ENCODE data around the gene ZNHIT6. TPM values are rescaled to one million over a fixed set of nuclear protein-coding genes. Genes with fewer than 3 reads are reported as not detected.
A peak's percentile ranks its signal among the peaks of the same experiment; 100 is the strongest.
"Not testable (repeated sequence)": the region's sequence is repeated elsewhere in the genome, so short reads cannot be mapped to it uniquely, and the experiment has no call there.

Gene ZNHIT6
- total RNA-seq, 1 donor from 2014 or later = 8.2 TPM

DNA sequence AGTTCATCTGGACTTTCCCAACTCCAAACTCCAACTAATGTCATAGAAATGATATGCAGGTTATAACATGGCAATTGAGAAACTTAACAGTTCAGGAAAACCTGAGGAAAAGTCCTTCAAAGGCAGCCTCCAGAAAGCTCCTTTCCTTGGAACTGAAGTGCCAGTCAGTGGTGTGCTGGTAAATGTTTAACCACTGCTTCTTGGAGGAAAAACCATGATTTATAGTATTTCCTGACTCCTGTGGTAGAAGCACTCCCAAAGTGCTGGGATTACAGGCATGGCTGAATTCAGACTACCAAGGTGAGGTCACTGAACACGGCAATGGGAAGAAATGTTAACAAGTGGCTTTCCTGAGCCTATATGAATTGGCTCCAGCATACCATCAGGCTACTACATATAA, 26.7 kb upstream of the ZNHIT6 start:
- no peak overlapping the region for H3K27ac ChIP-seq
- H3K36me3 ChIP-seq = no peaks in the 10 kb centered on the region
- no peak for DNase-seq (ENCODE audit: low spot score in 2 of 2)
- H3K9me3 ChIP-seq = no peaks in the 10 kb centered on the region
- no peaks in the 10 kb centered on the region for H3K4me1 ChIP-seq
- intact Hi-C loops (cut with DNase I) = no loop called here
- TF ChIP-seq, protein P1, sequence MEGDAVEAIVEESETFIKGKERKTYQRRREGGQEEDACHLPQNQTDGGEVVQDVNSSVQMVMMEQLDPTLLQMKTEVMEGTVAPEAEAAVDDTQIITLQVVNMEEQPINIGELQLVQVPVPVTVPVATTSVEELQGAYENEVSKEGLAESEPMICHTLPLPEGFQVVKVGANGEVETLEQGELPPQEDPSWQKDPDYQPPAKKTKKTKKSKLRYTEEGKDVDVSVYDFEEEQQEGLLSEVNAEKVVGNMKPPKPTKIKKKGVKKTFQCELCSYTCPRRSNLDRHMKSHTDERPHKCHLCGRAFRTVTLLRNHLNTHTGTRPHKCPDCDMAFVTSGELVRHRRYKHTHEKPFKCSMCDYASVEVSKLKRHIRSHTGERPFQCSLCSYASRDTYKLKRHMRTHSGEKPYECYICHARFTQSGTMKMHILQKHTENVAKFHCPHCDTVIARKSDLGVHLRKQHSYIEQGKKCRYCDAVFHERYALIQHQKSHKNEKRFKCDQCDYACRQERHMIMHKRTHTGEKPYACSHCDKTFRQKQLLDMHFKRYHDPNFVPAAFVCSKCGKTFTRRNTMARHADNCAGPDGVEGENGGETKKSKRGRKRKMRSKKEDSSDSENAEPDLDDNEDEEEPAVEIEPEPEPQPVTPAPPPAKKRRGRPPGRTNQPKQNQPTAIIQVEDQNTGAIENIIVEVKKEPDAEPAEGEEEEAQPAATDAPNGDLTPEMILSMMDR (IDR thresholded peaks at IDR 0.05) = no peak
- H3K27me3 ChIP-seq = no peaks in the 10 kb centered on the region
- no peak overlapping the region for H3K4me3 ChIP-seq

DNA sequence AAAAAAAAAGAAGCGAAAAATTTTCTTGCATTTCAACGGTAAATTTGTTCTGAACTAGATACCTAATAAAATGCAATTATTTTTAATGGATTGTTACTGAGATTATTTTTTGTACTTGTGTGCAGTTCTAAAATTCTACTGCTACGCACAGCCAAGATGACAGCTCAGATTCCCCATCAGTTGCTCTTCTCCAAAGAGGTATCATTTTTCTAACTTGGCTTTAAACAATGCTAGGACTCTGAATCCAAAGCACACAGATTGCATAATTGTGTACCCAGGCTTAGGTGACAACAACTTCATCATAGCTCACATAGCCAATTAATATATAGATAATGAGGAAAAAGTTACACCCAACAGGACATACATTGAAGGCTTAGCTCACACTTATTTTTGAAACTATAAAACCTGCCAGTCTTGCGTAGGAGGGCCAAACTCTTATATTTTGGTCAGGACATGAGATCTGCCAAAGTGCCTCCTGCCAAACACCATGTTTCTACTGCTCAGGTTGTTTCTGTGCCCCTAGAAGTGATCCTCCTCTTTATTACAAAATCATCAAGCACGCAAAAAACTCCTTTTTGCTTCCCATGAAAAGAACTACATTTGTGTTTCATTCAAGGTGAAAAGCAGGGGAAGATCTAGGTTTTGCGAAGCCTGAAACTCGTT, 10.6 kb upstream of the ZNHIT6 start:
- no peak for DNase-seq (ENCODE audit: low spot score in 2 of 2)
- no peaks in the 10 kb centered on the region for H3K27me3 ChIP-seq
- no peak overlapping the region for H3K27ac ChIP-seq
- intact Hi-C loops (cut with DNase I) = no loop called here
- H3K4me1 ChIP-seq = no peaks in the 10 kb centered on the region
- no peak overlapping the region for H3K4me3 ChIP-seq
- peaks cover 7 to 24% of the 10 kb centered on the region in 2 donors for H3K9me3 ChIP-seq
- TF ChIP-seq, protein P1 (IDR thresholded peaks at IDR 0.05) = no peak
- no peaks in the 10 kb centered on the region for H3K36me3 ChIP-seq

DNA sequence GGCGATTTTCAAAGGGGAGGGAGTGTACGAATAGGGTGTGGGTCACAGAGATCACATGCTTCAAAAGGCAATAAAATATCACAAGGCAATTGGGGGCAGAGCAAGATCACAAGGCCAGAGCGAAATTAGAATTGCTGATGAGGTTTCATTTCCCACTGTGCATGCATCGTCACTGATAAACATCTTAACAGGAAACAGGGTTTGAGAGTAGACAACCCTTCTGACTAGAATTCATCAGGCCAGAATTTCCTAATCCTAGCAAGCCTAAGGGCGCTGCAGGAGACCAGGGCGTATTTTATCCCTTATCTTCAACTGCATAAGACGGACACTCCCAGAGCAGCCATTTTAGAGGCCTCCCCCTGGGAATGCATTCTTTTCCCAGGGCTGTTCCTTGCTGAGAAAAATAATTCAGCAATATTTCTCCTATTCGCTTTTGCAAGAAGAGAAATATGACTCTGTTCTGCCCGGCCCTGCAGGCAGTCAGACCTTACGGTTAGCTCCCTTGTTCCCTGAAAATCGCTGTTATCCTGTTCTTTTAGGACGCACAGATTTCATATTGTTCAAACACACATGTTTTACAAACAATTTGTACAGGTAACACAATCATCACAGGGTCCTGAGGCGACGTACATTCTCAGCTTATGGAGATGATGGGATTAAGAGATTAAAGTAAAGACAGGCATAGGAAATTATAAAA, 6.3 kb upstream of the ZNHIT6 start:
- H3K27me3 ChIP-seq; DNase-seq (ENCODE audit: low spot score in 2 of 2); H3K27ac ChIP-seq; H3K36me3 ChIP-seq; H3K4me3 ChIP-seq; intact Hi-C loops (cut with DNase I); H3K4me1 ChIP-seq; H3K9me3 ChIP-seq: not testable (repeated sequence)

DNA sequence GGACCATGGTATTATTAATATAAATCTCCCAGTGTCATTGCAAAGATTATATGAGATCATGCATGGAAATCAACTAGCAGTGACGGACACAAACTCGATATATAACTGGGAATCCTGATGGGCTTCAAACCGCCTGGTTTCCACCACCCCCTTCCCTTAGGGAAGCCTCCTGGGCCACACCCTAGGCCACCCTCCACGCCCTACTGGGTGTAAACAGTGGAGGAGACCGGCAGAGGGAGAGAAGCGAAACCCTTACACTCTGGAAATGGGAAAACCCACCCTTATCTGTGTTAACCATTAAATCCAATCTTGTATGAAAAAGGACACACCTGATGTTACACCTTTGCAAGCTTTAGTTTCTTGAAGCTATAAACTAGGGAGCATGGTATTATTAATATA, 595 bp upstream of the ZNHIT6 start:
- Histone ChIP-seq H3K27me3 (no peaks in the 10 kb centered on the region), H3K9me3 (no peaks in the 10 kb centered on the region), H3K27ac (peak overlapping the region; percentile 85 to 86), H3K4me3 (peak overlapping the region; percentile 77 to 87), H3K4me1 (peaks cover 0 to 2% of the 10 kb centered on the region in 2 donors), H3K36me3 (peaks cover 3 to 15% of the 10 kb centered on the region in 2 donors)
- intact Hi-C loops (cut with DNase I) = loop anchor here (5.0 kb wide), 2 partner anchors 178 to 412 kb away; no protein-coding TSS in a partner anchor
- TF ChIP-seq, protein P1 (IDR thresholded peaks at IDR 0.05) = no peak
- DNase-seq (ENCODE audit: low spot score in 2 of 2) = no peak

DNA sequence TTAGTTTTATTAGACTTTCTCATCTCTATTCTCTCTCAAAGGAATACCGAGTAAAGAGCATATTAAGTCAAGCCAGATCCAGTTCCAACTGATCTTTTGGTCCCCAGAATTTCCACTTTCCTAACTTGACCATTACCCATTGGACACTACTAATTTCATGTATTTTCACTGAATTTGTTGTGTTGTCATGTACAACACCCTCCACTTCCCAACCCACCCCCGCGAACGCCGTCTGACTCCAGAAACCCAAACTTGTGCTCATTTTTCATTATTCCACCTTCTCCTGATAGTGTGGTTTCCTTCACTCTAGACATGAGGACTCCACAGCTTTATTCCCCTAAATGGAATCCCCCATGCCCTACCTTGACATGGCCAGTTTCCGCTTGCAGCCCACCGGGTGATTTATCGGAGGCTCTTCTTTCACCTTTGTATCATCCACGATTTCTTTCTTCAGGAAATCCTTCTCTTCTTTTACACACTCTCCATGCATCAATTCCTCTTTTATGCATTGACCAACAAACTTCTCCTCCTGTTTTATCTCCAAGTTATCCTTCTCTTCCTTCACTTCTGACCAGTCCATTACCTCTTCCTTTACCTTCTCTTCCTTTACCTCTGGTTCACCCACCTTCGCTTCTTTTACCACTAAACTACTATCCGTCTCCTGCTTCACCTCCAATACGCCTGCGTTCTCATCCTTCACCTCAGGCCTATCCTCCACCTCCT, 805 bp downstream of the ZNHIT6 start:
- Histone ChIP-seq H3K27ac (peak overlapping the region; percentile 85 to 86), H3K36me3 (peaks cover 3 to 16% of the 10 kb centered on the region in 2 donors)
- intact Hi-C loops (cut with DNase I) = loop anchor here (5.0 kb wide), 2 partner anchors 180 to 410 kb away; no protein-coding TSS in a partner anchor

More for the DNA sequence above, 805 bp downstream of the ZNHIT6 start:
- Histone ChIP-seq H3K9me3 (no peaks in the 10 kb centered on the region), H3K27me3 (no peaks in the 10 kb centered on the region), H3K4me3 (peak overlapping the region; percentile 77 to 87), H3K4me1 (peaks cover 0 to 2% of the 10 kb centered on the region in 2 donors)
- TF ChIP-seq, protein P1 (IDR thresholded peaks at IDR 0.05) = no peak
- DNase-seq (ENCODE audit: low spot score in 2 of 2) = no peak
